GM13976 (cell line): ENCODE measurements around the gene NDUFAF8.

ENCODE experiments used
- DNase-seq: peaks from one replicate; pipeline ENCODE4 v3.0.0; 2012; ENCODE audit warnings: low spot score
- CTCF ChIP-seq: IDR thresholded peaks from 2 replicates; pipeline ENCODE4 v1.5.1; 2012; ENCODE audit warnings: borderline replicate concordance, mild to moderate bottlenecking; ENCODE audit not compliant: insufficient read depth; ENCODE audit errors: extremely low read depth, missing control alignments, control extremely low read depth
- in situ Hi-C: fragments of 300-500 bp; cut with MboI; formaldehyde crosslinking; loops from one replicate; pipeline ENCODE4 v1.12.0; 2022; ENCODE audit warnings: low sequenced_read_pairs, mixed read lengths, inconsistent platforms; ENCODE audit not compliant: unreplicated experiment

The NDUFAF8 gene

GRCh38 chr17:81248649-81249048, 9.5 kb downstream of the NDUFAF8 start:
- no peak for TF ChIP-seq CTCF
- DNase-seq: no peak
- in situ Hi-C loops: no loop called here

- in situ Hi-C loops: loop anchor here (10.0 kb wide), 1 partner anchor 235 kb away; no protein-coding TSS in a partner anchor
- no peak for TF ChIP-seq CTCF
- DNase-seq: no peak
Observed at GRCh38 chr17:81249223-81250040, 10.3 kb downstream of the NDUFAF8 start.

- TF ChIP-seq CTCF: no peak
- no peak for DNase-seq
- in situ Hi-C loops: loop anchor here (10.0 kb wide), 1 partner anchor 234 kb away; no protein-coding TSS in a partner anchor
Observed at GRCh38 chr17:81250286-81251093, 11.4 kb downstream of the NDUFAF8 start.

GRCh38 chr17:81251094-81251708, 12.1 kb downstream of the NDUFAF8 start:
- no peak for DNase-seq
- no peak for TF ChIP-seq CTCF
- in situ Hi-C loops: loop anchor here (10.0 kb wide), 1 partner anchor 234 kb away; no protein-coding TSS in a partner anchor

GRCh38 chr17:81251709-81252301, 12.7 kb downstream of the NDUFAF8 start:
- no peak for DNase-seq
- TF ChIP-seq CTCF: no peak
- in situ Hi-C loops: loop anchor here (10.0 kb wide), 1 partner anchor 233 kb away; no protein-coding TSS in a partner anchor
